HepG2 (cell line): ENCODE data around the gene SLC31A2. TPM values are rescaled to one million over a fixed set of nuclear protein-coding genes. Genes with fewer than 3 reads are reported as not detected.
A peak's percentile ranks its signal among the peaks of the same experiment; 100 is the strongest.

Source experiments
- ATAC-seq: fragments of 200-7000 bp; cut with Tn5 transposase; 3 replicates; pipeline ENCODE4 v1.9.1; 2020; ENCODE audit warnings: mild to moderate bottlenecking, moderate library complexity
- BruUV-seq: library from RNA; stranded (reverse); fragments of 400-500 nt; replicated peaks from 2 replicates; lab custom pipeline; 2021; lab: Mats Ljungman, UMichigan
- CTCF ChIA-PET: fragments of 300-600 bp; formaldehyde crosslinking; extraction: SDS; loops from one replicate; lab custom pipeline; 2021; ENCODE audit warnings: low total read pairs, inconsistent platforms, low intra/inter-chr PET ratio; lab: Yijun Ruan, JAX
- POLR2A ChIA-PET: fragments of 350-600 bp; sonication (Branson Sonifier 250); formaldehyde crosslinking; loops from one replicate; lab custom pipeline; 2020; ENCODE audit warnings: antibody characterized with exemption, inconsistent platforms; lab: Yijun Ruan, JAX
- DNase-seq: peaks from one replicate; pipeline ENCODE4 v3.0.0-alpha.2; 2015; ENCODE audit warnings: low spot score
- FAIRE-seq: peaks from 3 replicates; lab custom pipeline; 2011; peaks lifted over from hg19 to GRCh38; lab: Jason Lieb, UNC
- H2AFZ ChIP-seq: one replicate; pipeline ENCODE4 v1.6.1; 2011; ENCODE audit warnings: low read length, inconsistent platforms
- H3K27ac ChIP-seq: fragments of 300-600 bp; 3 replicates; pipeline ENCODE4 v1.8.0; 2011; ENCODE audit warnings: mixed run types, mild to moderate bottlenecking, mixed read lengths, low read length, inconsistent platforms; ENCODE audit not compliant: insufficient read depth; ENCODE audit errors: extremely low read length
- H3K27me3 ChIP-seq, 2 experiments: fragments of 200-600 bp in 1 of 2; 2 replicates in 1 of 2; 3 replicates in 1 of 2; pipeline versions ENCODE4 v1.6.0 to v1.8.0; 2011; ENCODE audit warnings: low read length in 2 of 2, mild to moderate bottlenecking in 2 of 2, moderate library complexity in 2 of 2, inconsistent platforms in 1 of 2; ENCODE audit not compliant: insufficient read depth in 2 of 2, control insufficient read depth in 1 of 2
- H3K36me3 ChIP-seq, 2 experiments: fragments of 200-600 bp in 1 of 2; replicated peaks in 1 of 2; 2 replicates in 1 of 2; 3 replicates in 1 of 2; pipeline versions ENCODE4 v1.5.1 to v1.8.0; 2011; ENCODE audit warnings: low read length in 2 of 2, inconsistent platforms in 1 of 2; ENCODE audit not compliant: insufficient read depth in 2 of 2, control insufficient read depth in 1 of 2
- H3K4me1 ChIP-seq: 2 replicates; pipeline ENCODE4 v1.5.1; 2012; ENCODE audit warnings: low read length, inconsistent platforms; ENCODE audit not compliant: insufficient read depth
- H3K4me2 ChIP-seq: 2 replicates; pipeline ENCODE4 v1.6.0; 2011; ENCODE audit warnings: low read depth, low read length, inconsistent platforms
- H3K4me3 ChIP-seq, 3 experiments: fragments of 200-600 bp in 1 of 3; sonication (generic), shearing (Covaris generic) in 1 of 3; replicated peaks in 1 of 3; 2 replicates each; pipeline ENCODE4 v1.5.1; 2011 to 2016; ENCODE audit warnings: low read length in 3 of 3, inconsistent platforms in 2 of 3, low read depth in 2 of 3, mild to moderate bottlenecking in 2 of 3, control low read depth in 1 of 3, mixed read lengths in 1 of 3; ENCODE audit not compliant: insufficient read depth in 1 of 3
- H3K79me2 ChIP-seq: one replicate; pipeline ENCODE4 v1.6.1; 2011; ENCODE audit warnings: low read length, inconsistent platforms; ENCODE audit not compliant: insufficient read depth
- H3K9ac ChIP-seq: 2 replicates; pipeline ENCODE4 v1.6.0; 2011; ENCODE audit warnings: mild to moderate bottlenecking, low read depth, low read length, inconsistent platforms; ENCODE audit not compliant: insufficient read depth
- H3K9me3 ChIP-seq: 2 replicates; pipeline ENCODE4 v1.5.1; 2012; ENCODE audit warnings: mild to moderate bottlenecking, low read length
- H4K20me1 ChIP-seq: 2 replicates; pipeline ENCODE4 v1.6.0; 2011; ENCODE audit warnings: inconsistent platforms, mild to moderate bottlenecking, low read length, moderate library complexity; ENCODE audit not compliant: insufficient read depth
- DPF2 ChIP-seq: sonication (generic); formaldehyde crosslinking; IDR thresholded peaks from 2 replicates; pipeline ENCODE4 v1.4.0; 2020; ENCODE audit warnings: mild to moderate bottlenecking, low read depth, missing genetic modification reagents, borderline replicate concordance
- NAIF1 ChIP-seq: sonication (generic); formaldehyde crosslinking; IDR thresholded peaks from 2 replicates; pipeline ENCODE4 v1.5.0; 2020; ENCODE audit warnings: mild to moderate bottlenecking, missing genetic modification reagents, borderline replicate concordance
- NFE2 ChIP-seq: sonication (generic); formaldehyde crosslinking; IDR thresholded peaks from 2 replicates; pipeline ENCODE4 v1.4.0; 2020; ENCODE audit warnings: missing genetic modification reagents
- NFIB ChIP-seq: sonication (generic); formaldehyde crosslinking; IDR thresholded peaks from 2 replicates; pipeline ENCODE4 v1.9.0; 2021; ENCODE audit warnings: missing genetic modification reagents, mild to moderate bottlenecking, borderline replicate concordance
- NFKB2 ChIP-seq: sonication (generic); formaldehyde crosslinking; IDR thresholded peaks from 2 replicates; pipeline ENCODE4 v1.4.0; 2020; ENCODE audit warnings: missing genetic modification reagents, borderline replicate concordance
- PHB2 ChIP-seq: fragments of 450-650 bp; IDR thresholded peaks from 2 replicates; pipeline ENCODE4 v1.6.1; 2018; ENCODE audit not compliant: partially characterized antibody
- RAD21 ChIP-seq: fragments of 450-650 bp; formaldehyde crosslinking; IDR thresholded peaks from 2 replicates; pipeline ENCODE4 v1.5.0; 2020; ENCODE audit warnings: mild to moderate bottlenecking
- ZMYM3 ChIP-seq: sonication (generic); formaldehyde crosslinking; IDR thresholded peaks from 2 replicates; pipeline ENCODE4 v1.5.1; 2020; ENCODE audit warnings: mild to moderate bottlenecking, missing genetic modification reagents
- ZNF317 ChIP-seq: sonication (generic); formaldehyde crosslinking; IDR thresholded peaks from 2 replicates; pipeline ENCODE4 v1.5.0; 2020; ENCODE audit warnings: mild to moderate bottlenecking, missing genetic modification reagents
- ZNF7 ChIP-seq: IDR thresholded peaks from 2 replicates; pipeline ENCODE4 v1.6.1; 2016; ENCODE audit warnings: missing biosample characterization, missing genetic modification reagents
- WGBS: methylation state at CpG from one replicate; pipeline ENCODE4 v1.1.6; 2017; ENCODE audit warnings: low lambda C conversion rate; 5-methylcytosine and 5-hydroxymethylcytosine counted together
- in situ Hi-C: cut with HindIII; loops from 2 replicates; pipeline ENCODE4 v1.10.0; 2017; ENCODE audit warnings: low pct_unique_long_range_greater_than_20kb; ENCODE audit not compliant: extremely low pct_ligation_motif_present
- intact Hi-C: fragments of 100-400 bp; cut with micrococcal nuclease; formaldehyde crosslinking; loops from one replicate; pipeline ENCODE4 v1.10.0; 2022; ENCODE audit not compliant: unreplicated experiment
- polyA plus RNA-seq, 8 experiments: library from polyadenylated mRNA; depleted of rRNA in 3 of 8; stranded (reverse) in 7 of 8; unstranded in 1 of 8; fragments of >200 nt; fragmentation: Illumina TruSeq in 4 of 8; extraction: Trizol in 4 of 8; gene quantifications; 2 replicates each; pipeline versions ENCODE4 v1.2.1 to v1.2.3, GENCODE V29; 2011 to 2016; ENCODE audit warnings: low read depth in 4 of 8, missing spikeins in 1 of 8, mixed read lengths in 1 of 8; ENCODE audit not compliant: insufficient read depth in 1 of 8
- total RNA-seq, 5 experiments: library from RNA; depleted of rRNA; stranded (reverse); fragments of >200 nt; fragmentation: Illumina TruSeq; extraction: Trizol; gene quantifications; 2 replicates each; pipeline ENCODE4 v1.2.3, GENCODE V29; 2016; ENCODE audit warnings: low read depth in 1 of 5
- TF ChIP-seq, protein P1 (sequence below): IDR thresholded peaks from 2 replicates; pipeline ENCODE4 v1.6.1; 2012; ENCODE audit warnings: inconsistent platforms
- TF ChIP-seq, protein P2 (sequence below): sonication (generic); formaldehyde crosslinking; IDR thresholded peaks from 2 replicates; pipeline ENCODE4 v1.4.0; 2020; ENCODE audit warnings: mild to moderate bottlenecking, missing genetic modification reagents
- TF ChIP-seq, protein P3 (sequence below): sonication (generic); formaldehyde crosslinking; IDR thresholded peaks from one replicate; pipeline ENCODE4 v1.5.1; 2020; ENCODE audit warnings: mild to moderate bottlenecking, missing genetic modification reagents; ENCODE audit errors: not compliant biosample characterization
- TF ChIP-seq, protein P4 (sequence below): sonication (generic); formaldehyde crosslinking; IDR thresholded peaks from 2 replicates; pipeline ENCODE4 v1.4.0; 2020; ENCODE audit warnings: mild to moderate bottlenecking, missing genetic modification reagents

SLC31A2 gene
- total and polyA plus RNA-seq, 2 of the 13 experiments (the other 11 are each of a cell fraction or from before 2014, with no cell fraction given) = 9.3 to 10.2 TPM

DNA sequence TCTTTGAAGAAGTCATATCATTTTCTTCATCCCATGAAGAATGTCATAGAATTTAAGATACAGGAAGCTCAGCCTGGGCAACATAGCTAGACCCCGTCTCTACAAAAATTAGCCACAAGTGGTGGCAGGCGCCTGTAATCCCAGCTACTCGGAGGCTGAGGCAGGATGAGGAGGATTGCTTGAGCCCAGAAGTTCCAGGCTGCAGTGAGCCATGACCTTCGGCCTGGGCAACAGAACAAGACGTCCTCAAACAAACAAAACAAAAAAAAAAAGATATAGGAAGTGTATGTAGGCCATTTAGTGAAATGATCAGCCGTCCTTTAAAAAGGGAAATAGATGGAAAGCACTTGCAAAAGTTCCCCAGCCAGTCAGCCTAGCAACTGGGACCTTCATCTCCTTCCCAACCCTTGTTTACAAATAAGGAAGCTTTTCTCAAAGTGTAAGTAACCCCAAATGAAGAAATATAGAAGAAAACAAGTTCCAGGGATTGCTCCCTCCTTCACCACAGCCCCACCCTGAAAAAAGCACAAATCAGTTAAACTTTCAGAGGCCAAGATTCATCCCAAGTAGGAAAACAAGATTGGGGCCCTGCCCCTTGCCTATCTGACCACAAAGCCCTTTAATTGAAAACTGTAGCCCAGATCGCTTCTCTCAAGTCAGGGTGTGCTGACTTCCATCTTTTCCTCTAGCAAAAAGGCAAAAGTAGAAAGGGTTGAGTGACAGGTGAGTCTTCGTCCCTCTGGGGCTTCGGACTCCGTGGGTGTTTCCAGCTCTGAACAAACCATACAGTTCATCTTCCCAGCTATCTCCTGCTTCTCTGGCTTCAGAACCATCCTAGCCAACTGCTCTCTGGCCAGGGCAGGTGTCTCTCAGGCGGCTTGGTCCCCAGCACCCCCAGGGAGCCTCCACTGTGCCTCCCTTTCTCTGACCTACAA lies 1.2 kb downstream of the SLC31A2 start:
- no peaks in the 10 kb centered on the region; a peak in 1 of 5 replicates for H3K27me3 ChIP-seq
- no peak for FAIRE-seq
- peak overlapping the region; percentile 81 for H3K9ac ChIP-seq
- H3K4me3 ChIP-seq = peak overlapping the region; percentile 85 to 96 (median 91)
- peak overlapping the region; percentile 82 for H3K4me2 ChIP-seq
- no peaks in the 10 kb centered on the region for H3K79me2 ChIP-seq
- H3K9me3 ChIP-seq = no peaks in the 10 kb centered on the region
- ATAC-seq = no peak
- no peak for DNase-seq
- no peaks in the 10 kb centered on the region; a peak in 1 of 5 replicates for H3K36me3 ChIP-seq
- ChIA-PET POLR2A (interaction anchor here (1.7 to 3.1 kb wide), 4 partner anchors 10 to 70 kb away, joined by 4 to 20 read pairs (median 12); partner anchors contain the start of genes FKBP15 and SLC31A1), CTCF (interaction anchor here (1.8 kb wide), 1 partner anchor 40 kb away, joined by 6 read pairs; no protein-coding TSS in a partner anchor)
- intact Hi-C loops (loop anchor here (5.0 kb wide), 1 partner anchor 70 kb away; the partner anchor contains the start of genes FKBP15 and SLC31A1), in situ Hi-C loops (no loop called here)
- WGBS = 46% methylated on average over 11 of the region's 11 CpGs
- H4K20me1 ChIP-seq = no peaks in the 10 kb centered on the region
- H3K4me1 ChIP-seq = peaks cover 72% of the 10 kb centered on the region
- peak overlapping the region; percentile 54 for H3K27ac ChIP-seq
- BruUV-seq = TSS peak; percentile 56
- no peak overlapping the region for H2AFZ ChIP-seq
- TF ChIP-seq RAD21 (CRISPR knock-in tag) (no peak), ZNF317 (CRISPR knock-in tag) (no peak), DPF2 (no peak), PHB2 (no peak), ZMYM3 (CRISPR knock-in tag) (peak; percentile 40; the same call in 1 of the 2 replicates), NFKB2 (CRISPR knock-in tag) (no peak), NFIB (CRISPR knock-in tag) (no peak), NAIF1 (CRISPR knock-in tag) (no peak), NFE2 (CRISPR knock-in tag) (no peak), ZNF7 (CRISPR knock-in tag) (peak; percentile 31; the same call in 1 of the 2 replicates)
- TF ChIP-seq, protein P1, sequence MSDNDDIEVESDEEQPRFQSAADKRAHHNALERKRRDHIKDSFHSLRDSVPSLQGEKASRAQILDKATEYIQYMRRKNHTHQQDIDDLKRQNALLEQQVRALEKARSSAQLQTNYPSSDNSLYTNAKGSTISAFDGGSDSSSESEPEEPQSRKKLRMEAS = no peak
- TF ChIP-seq, protein P2, sequence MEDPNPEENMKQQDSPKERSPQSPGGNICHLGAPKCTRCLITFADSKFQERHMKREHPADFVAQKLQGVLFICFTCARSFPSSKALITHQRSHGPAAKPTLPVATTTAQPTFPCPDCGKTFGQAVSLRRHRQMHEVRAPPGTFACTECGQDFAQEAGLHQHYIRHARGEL = no peak
- TF ChIP-seq, protein P3, sequence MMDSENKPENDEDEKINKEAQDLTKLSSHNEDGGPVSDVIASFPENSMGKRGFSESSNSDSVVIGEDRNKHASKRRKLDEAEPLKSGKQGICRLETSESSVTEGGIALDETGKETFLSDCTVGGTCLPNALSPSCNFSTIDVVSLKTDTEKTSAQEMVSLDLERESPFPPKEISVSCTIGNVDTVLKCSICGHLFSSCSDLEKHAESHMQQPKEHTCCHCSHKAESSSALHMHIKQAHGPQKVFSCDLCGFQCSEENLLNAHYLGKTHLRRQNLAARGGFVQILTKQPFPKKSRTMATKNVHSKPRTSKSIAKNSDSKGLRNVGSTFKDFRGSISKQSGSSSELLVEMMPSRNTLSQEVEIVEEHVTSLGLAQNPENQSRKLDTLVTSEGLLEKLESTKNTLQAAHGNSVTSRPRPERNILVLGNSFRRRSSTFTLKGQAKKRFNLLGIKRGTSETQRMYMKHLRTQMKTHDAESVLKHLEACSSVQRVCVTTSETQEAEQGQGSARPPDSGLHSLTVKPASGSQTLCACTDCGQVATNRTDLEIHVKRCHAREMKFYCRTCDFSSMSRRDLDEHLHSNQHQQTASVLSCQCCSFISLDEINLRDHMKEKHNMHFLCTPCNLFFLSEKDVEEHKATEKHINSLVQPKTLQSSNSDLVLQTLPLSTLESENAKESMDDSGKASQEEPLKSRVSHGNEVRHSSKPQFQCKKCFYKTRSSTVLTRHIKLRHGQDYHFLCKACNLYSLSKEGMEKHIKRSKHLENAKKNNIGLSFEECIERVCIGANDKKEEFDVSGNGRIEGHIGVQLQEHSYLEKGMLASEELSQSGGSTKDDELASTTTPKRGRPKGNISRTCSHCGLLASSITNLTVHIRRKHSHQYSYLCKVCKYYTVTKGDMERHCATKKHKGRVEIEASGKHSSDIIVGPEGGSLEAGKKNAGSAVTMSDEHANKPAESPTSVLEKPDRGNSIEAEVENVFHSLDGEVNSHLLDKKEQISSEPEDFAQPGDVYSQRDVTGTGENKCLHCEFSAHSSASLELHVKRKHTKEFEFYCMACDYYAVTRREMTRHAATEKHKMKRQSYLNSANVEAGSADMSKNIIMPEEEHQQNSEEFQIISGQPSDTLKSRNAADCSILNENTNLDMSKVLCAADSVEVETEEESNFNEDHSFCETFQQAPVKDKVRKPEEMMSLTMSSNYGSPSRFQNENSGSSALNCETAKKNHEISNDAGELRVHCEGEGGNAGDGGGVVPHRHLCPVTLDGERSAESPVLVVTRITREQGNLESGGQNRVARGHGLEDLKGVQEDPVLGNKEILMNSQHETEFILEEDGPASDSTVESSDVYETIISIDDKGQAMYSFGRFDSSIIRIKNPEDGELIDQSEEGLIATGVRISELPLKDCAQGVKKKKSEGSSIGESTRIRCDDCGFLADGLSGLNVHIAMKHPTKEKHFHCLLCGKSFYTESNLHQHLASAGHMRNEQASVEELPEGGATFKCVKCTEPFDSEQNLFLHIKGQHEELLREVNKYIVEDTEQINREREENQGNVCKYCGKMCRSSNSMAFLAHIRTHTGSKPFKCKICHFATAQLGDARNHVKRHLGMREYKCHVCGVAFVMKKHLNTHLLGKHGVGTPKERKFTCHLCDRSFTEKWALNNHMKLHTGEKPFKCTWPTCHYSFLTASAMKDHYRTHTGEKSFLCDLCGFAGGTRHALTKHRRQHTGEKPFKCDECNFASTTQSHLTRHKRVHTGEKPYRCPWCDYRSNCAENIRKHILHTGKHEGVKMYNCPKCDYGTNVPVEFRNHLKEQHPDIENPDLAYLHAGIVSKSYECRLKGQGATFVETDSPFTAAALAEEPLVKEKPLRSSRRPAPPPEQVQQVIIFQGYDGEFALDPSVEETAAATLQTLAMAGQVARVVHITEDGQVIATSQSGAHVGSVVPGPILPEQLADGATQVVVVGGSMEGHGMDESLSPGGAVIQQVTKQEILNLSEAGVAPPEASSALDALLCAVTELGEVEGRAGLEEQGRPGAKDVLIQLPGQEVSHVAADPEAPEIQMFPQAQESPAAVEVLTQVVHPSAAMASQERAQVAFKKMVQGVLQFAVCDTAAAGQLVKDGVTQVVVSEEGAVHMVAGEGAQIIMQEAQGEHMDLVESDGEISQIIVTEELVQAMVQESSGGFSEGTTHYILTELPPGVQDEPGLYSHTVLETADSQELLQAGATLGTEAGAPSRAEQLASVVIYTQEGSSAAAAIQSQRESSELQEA (CRISPR knock-in tag) = no peak
- TF ChIP-seq, protein P4, sequence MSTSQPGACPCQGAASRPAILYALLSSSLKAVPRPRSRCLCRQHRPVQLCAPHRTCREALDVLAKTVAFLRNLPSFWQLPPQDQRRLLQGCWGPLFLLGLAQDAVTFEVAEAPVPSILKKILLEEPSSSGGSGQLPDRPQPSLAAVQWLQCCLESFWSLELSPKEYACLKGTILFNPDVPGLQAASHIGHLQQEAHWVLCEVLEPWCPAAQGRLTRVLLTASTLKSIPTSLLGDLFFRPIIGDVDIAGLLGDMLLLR (CRISPR knock-in tag) = no peak
